ENCODE measurements around the gene IKBKG.
"Not testable (repeated sequence)": the region's sequence is repeated elsewhere in the genome, so short reads cannot be mapped to it uniquely, and the experiment has no call there.

Gene IKBKG

GRCh38 chrX:154570361-154570760, 22.9 kb downstream of the IKBKG start:
- not testable (repeated sequence) for H3K4me3 ChIP-seq (ENCODE audit: low read length); H3K36me3 ChIP-seq (ENCODE audit: insufficient read depth, low read length); H3K27ac ChIP-seq (ENCODE audit: low read depth, low read length); H3K4me1 ChIP-seq (ENCODE audit: insufficient read depth, low read length); H3K27me3 ChIP-seq (ENCODE audit: insufficient read depth, low read length); H3K9me3 ChIP-seq (ENCODE audit: insufficient read depth, low read depth, low read length); H3K9ac ChIP-seq (ENCODE audit: low read depth, low read length)
- WGBS = no CpG with 5 or more reads among the region's 11 CpGs

GRCh38 chrX:154573061-154573460, 25.6 kb downstream of the IKBKG start:
- not testable (repeated sequence) for H3K9me3 ChIP-seq (ENCODE audit: insufficient read depth, low read depth, low read length); H3K9ac ChIP-seq (ENCODE audit: low read depth, low read length); H3K4me3 ChIP-seq (ENCODE audit: low read length); H3K4me1 ChIP-seq (ENCODE audit: insufficient read depth, low read length); H3K27me3 ChIP-seq (ENCODE audit: insufficient read depth, low read length); H3K27ac ChIP-seq (ENCODE audit: low read depth, low read length); H3K36me3 ChIP-seq (ENCODE audit: insufficient read depth, low read length)
- WGBS = no CpG with 5 or more reads among the region's 10 CpGs

GRCh38 chrX:154575076-154575475, 27.7 kb downstream of the IKBKG start:
- not testable (repeated sequence) for H3K9me3 ChIP-seq (ENCODE audit: insufficient read depth, low read depth, low read length); H3K9ac ChIP-seq (ENCODE audit: low read depth, low read length); H3K27me3 ChIP-seq (ENCODE audit: insufficient read depth, low read length); H3K4me1 ChIP-seq (ENCODE audit: insufficient read depth, low read length); H3K4me3 ChIP-seq (ENCODE audit: low read length); H3K36me3 ChIP-seq (ENCODE audit: insufficient read depth, low read length); H3K27ac ChIP-seq (ENCODE audit: low read depth, low read length)
- WGBS = no CpG with 5 or more reads among the region's 5 CpGs

GRCh38 chrX:154582994-154583393, 35.6 kb downstream of the IKBKG start:
- H3K4me1 ChIP-seq (ENCODE audit: insufficient read depth, low read length); H3K27ac ChIP-seq (ENCODE audit: low read depth, low read length); H3K9ac ChIP-seq (ENCODE audit: low read depth, low read length); H3K36me3 ChIP-seq (ENCODE audit: insufficient read depth, low read length); H3K27me3 ChIP-seq (ENCODE audit: insufficient read depth, low read length); H3K4me3 ChIP-seq (ENCODE audit: low read length); H3K9me3 ChIP-seq (ENCODE audit: insufficient read depth, low read depth, low read length): not testable (repeated sequence)
- WGBS = no CpG with 5 or more reads among the region's 8 CpGs

GRCh38 chrX:154584585-154585183, 37.3 kb downstream of the IKBKG start, which contains the start of gene CTAG1A:
TSS of gene CTAG1A (plus strand) at chrX:154585133. CDS start at chrX:154585207, 74 bp downstream.
- not testable (repeated sequence) for H3K9ac ChIP-seq (ENCODE audit: low read depth, low read length); H3K36me3 ChIP-seq (ENCODE audit: insufficient read depth, low read length); H3K4me1 ChIP-seq (ENCODE audit: insufficient read depth, low read length); H3K27me3 ChIP-seq (ENCODE audit: insufficient read depth, low read length); H3K27ac ChIP-seq (ENCODE audit: low read depth, low read length); H3K9me3 ChIP-seq (ENCODE audit: insufficient read depth, low read depth, low read length); H3K4me3 ChIP-seq (ENCODE audit: low read length)
- WGBS = no CpG with 5 or more reads among the region's 39 CpGs

- H3K4me1 ChIP-seq (ENCODE audit: insufficient read depth, low read length); H3K36me3 ChIP-seq (ENCODE audit: insufficient read depth, low read length); H3K27ac ChIP-seq (ENCODE audit: low read depth, low read length); H3K9me3 ChIP-seq (ENCODE audit: insufficient read depth, low read depth, low read length); H3K9ac ChIP-seq (ENCODE audit: low read depth, low read length); H3K27me3 ChIP-seq (ENCODE audit: insufficient read depth, low read length); H3K4me3 ChIP-seq (ENCODE audit: low read length): not testable (repeated sequence)
- no CpG with 5 or more reads among the region's 13 CpGs for WGBS
These were observed 43.0 kb downstream of the IKBKG start for GRCh38 chrX:154590415-154590814.

- no peak overlapping the region for H3K4me3 ChIP-seq (ENCODE audit: low read length)
- H3K9ac ChIP-seq (ENCODE audit: low read depth, low read length) = no peak overlapping the region
- H3K4me1 ChIP-seq (ENCODE audit: insufficient read depth, low read length) = peaks cover 6% of the 10 kb centered on the region; the same call in 1 of the 2 replicates
- H3K27ac ChIP-seq (ENCODE audit: low read depth, low read length) = no peak overlapping the region
- no peaks in the 10 kb centered on the region for H3K36me3 ChIP-seq (ENCODE audit: insufficient read depth, low read length)
- H3K9me3 ChIP-seq (ENCODE audit: insufficient read depth, low read depth, low read length) = 0 out of 2 replicates have a peak, but pooled peaks cover 2% of the 10 kb centered on the region
- no peaks in the 10 kb centered on the region for H3K27me3 ChIP-seq (ENCODE audit: insufficient read depth, low read length)
- WGBS = 98% methylated on average over 5 of the region's 5 CpGs
These were observed 45.1 kb downstream of the IKBKG start for GRCh38 chrX:154592505-154592904.

GRCh38 chrX:154593201-154593600, 45.8 kb downstream of the IKBKG start:
- Histone ChIP-seq H3K36me3 (ENCODE audit: insufficient read depth, low read length) (no peaks in the 10 kb centered on the region), H3K27me3 (ENCODE audit: insufficient read depth, low read length) (no peaks in the 10 kb centered on the region), H3K27ac (ENCODE audit: low read depth, low read length) (no peak overlapping the region), H3K4me1 (ENCODE audit: insufficient read depth, low read length) (peaks cover 6% of the 10 kb centered on the region; the same call in 1 of the 2 replicates), H3K4me3 (ENCODE audit: low read length) (no peak overlapping the region), H3K9ac (ENCODE audit: low read depth, low read length) (no peak overlapping the region), H3K9me3 (ENCODE audit: insufficient read depth, low read depth, low read length) (0 out of 2 replicates have a peak, but pooled peaks cover 5% of the 10 kb centered on the region)
- 93% methylated on average over 5 of the region's 5 CpGs for WGBS

- WGBS = 94% methylated on average over 4 of the region's 4 CpGs
- H3K27me3 ChIP-seq (ENCODE audit: insufficient read depth, low read length) = no peaks in the 10 kb centered on the region
- H3K9ac ChIP-seq (ENCODE audit: low read depth, low read length) = no peak overlapping the region
- H3K4me1 ChIP-seq (ENCODE audit: insufficient read depth, low read length) = peaks cover 6% of the 10 kb centered on the region; the same call in 1 of the 2 replicates
- no peak overlapping the region for H3K4me3 ChIP-seq (ENCODE audit: low read length)
- 0 out of 2 replicates have a peak, but pooled peaks cover 5% of the 10 kb centered on the region for H3K9me3 ChIP-seq (ENCODE audit: insufficient read depth, low read depth, low read length)
- no peak overlapping the region for H3K27ac ChIP-seq (ENCODE audit: low read depth, low read length)
- H3K36me3 ChIP-seq (ENCODE audit: insufficient read depth, low read length) = no peaks in the 10 kb centered on the region
These were observed 47.1 kb downstream of the IKBKG start for GRCh38 chrX:154594491-154594890.

- WGBS = 90% methylated on average over 1 of the region's 2 CpGs
- Histone ChIP-seq H3K36me3 (ENCODE audit: insufficient read depth, low read length) (no peaks in the 10 kb centered on the region), H3K27me3 (ENCODE audit: insufficient read depth, low read length) (no peaks in the 10 kb centered on the region), H3K4me1 (ENCODE audit: insufficient read depth, low read length) (peaks cover 6% of the 10 kb centered on the region; the same call in 1 of the 2 replicates), H3K9ac (ENCODE audit: low read depth, low read length) (no peak overlapping the region), H3K4me3 (ENCODE audit: low read length) (no peak overlapping the region), H3K27ac (ENCODE audit: low read depth, low read length) (peak overlapping the region; percentile 66; the same call in 1 of the 2 replicates), H3K9me3 (ENCODE audit: insufficient read depth, low read depth, low read length) (0 out of 2 replicates have a peak, but pooled peaks cover 5% of the 10 kb centered on the region)
These were observed 48.3 kb downstream of the IKBKG start for GRCh38 chrX:154595559-154596249.

GRCh38 chrX:154596290-154596929, 49.0 kb downstream of the IKBKG start:
- 0% methylated on average over 2 of the region's 3 CpGs for WGBS

More at GRCh38 chrX:154596290-154596929, 49.0 kb downstream of the IKBKG start:
- Histone ChIP-seq H3K9ac (ENCODE audit: low read depth, low read length) (no peak overlapping the region), H3K4me3 (ENCODE audit: low read length) (no peak overlapping the region), H3K27me3 (ENCODE audit: insufficient read depth, low read length) (no peaks in the 10 kb centered on the region), H3K27ac (ENCODE audit: low read depth, low read length) (peak overlapping the region; percentile 66; the same call in 1 of the 2 replicates), H3K36me3 (ENCODE audit: insufficient read depth, low read length) (no peaks in the 10 kb centered on the region), H3K9me3 (ENCODE audit: insufficient read depth, low read depth, low read length) (0 out of 2 replicates have a peak, but pooled peaks cover 5% of the 10 kb centered on the region), H3K4me1 (ENCODE audit: insufficient read depth, low read length) (peaks cover 6% of the 10 kb centered on the region; the same call in 1 of the 2 replicates)

Measured in HUES64 (cell line).